Left lobe of liver (tissue), 2 donors: Measurements from ENCODE around the gene CHMP4B. TPM values are rescaled to one million over a fixed set of nuclear protein-coding genes. Genes with fewer than 3 reads are reported as not detected.

Source experiments
- ATAC-seq: fragments of 200-7000 bp; cut with Tn5 transposase; one replicate; pipeline ENCODE4 v1.9.1; 2020; ENCODE audit warnings: mild to moderate bottlenecking, moderate library complexity
- DNase-seq: peaks from one replicate; pipeline ENCODE4 v3.0.0-alpha.2; 2020; ENCODE audit warnings: low spot score
- total RNA-seq: library from RNA; stranded (reverse); gene quantifications from one replicate; pipeline ENCODE4 v1.2.1, GENCODE V29; 2021
- donor health status: DM: no; HTN: no; CAD: no; lungs with moderate emphysema.
- donor health status: DM: no; HTN: yes; CAD: no.

CHMP4B gene
- total RNA-seq, 1 donor from 2014 or later, result 24.4 TPM

- ATAC-seq (no peak), DNase-seq (no peak)
These were observed 6.3 kb downstream of the CHMP4B start for GRCh38 chr20:33817411-33817810.

- ATAC-seq, result no peak
- DNase-seq, result no peak
These were observed 8.3 kb downstream of the CHMP4B start for GRCh38 chr20:33819456-33819855.

- DNase-seq (no peak), ATAC-seq (peak; percentile 53)
These were observed 9.2 kb downstream of the CHMP4B start for GRCh38 chr20:33820362-33820761.

- DNase-seq (no peak), ATAC-seq (no peak)
These were observed 10.2 kb downstream of the CHMP4B start for GRCh38 chr20:33821270-33821836.

GRCh38 chr20:33822423-33822822 is 11.3 kb downstream of the CHMP4B start:
- ATAC-seq (no peak), DNase-seq (no peak)

GRCh38 chr20:33822991-33823390 is 11.8 kb downstream of the CHMP4B start:
- DNase-seq (no peak), ATAC-seq (no peak)

GRCh38 chr20:33824852-33825251 is 13.7 kb downstream of the CHMP4B start:
- ATAC-seq (no peak), DNase-seq (no peak)

GRCh38 chr20:33825340-33826269 is 14.5 kb downstream of the CHMP4B start:
- ATAC-seq (peak; percentile 63), DNase-seq (no peak)

GRCh38 chr20:33826270-33826897 is 15.2 kb downstream of the CHMP4B start:
- DNase-seq, result no peak

GRCh38 chr20:33827109-33827508 is 16.0 kb downstream of the CHMP4B start:
- no peak for DNase-seq
- ATAC-seq, result no peak

More at GRCh38 chr20:33826270-33826897, 15.2 kb downstream of the CHMP4B start:
- peak; percentile 78 for ATAC-seq

GRCh38 chr20:33827634-33828325 is 16.6 kb downstream of the CHMP4B start:
- ATAC-seq, result no peak
- no peak for DNase-seq

- no peak for ATAC-seq
- DNase-seq, result no peak
These were observed 17.2 kb downstream of the CHMP4B start for GRCh38 chr20:33828326-33828844.

- ATAC-seq (no peak), DNase-seq (no peak)
These were observed 17.9 kb downstream of the CHMP4B start for GRCh38 chr20:33828967-33829560.

GRCh38 chr20:33829636-33830035 is 18.5 kb downstream of the CHMP4B start:
- ATAC-seq (no peak), DNase-seq (no peak)

- no peak for DNase-seq
- no peak for ATAC-seq
These were observed 19.2 kb downstream of the CHMP4B start for GRCh38 chr20:33830371-33830770.

GRCh38 chr20:33832103-33832804 is 21.1 kb downstream of the CHMP4B start:
- ATAC-seq, result peak; percentile 7
- no peak for DNase-seq

- DNase-seq, result no peak
- no peak for ATAC-seq
These were observed 22.2 kb downstream of the CHMP4B start for GRCh38 chr20:33833333-33833732.

GRCh38 chr20:33835615-33836172 is 24.5 kb downstream of the CHMP4B start:
- peak; percentile 79 for DNase-seq
- ATAC-seq, result peak; percentile 75

GRCh38 chr20:33836277-33836676 is 25.1 kb downstream of the CHMP4B start:
- DNase-seq (no peak), ATAC-seq (no peak)
